ENCODE results near the gene IL1RAPL1.

The IL1RAPL1 gene

DNA sequence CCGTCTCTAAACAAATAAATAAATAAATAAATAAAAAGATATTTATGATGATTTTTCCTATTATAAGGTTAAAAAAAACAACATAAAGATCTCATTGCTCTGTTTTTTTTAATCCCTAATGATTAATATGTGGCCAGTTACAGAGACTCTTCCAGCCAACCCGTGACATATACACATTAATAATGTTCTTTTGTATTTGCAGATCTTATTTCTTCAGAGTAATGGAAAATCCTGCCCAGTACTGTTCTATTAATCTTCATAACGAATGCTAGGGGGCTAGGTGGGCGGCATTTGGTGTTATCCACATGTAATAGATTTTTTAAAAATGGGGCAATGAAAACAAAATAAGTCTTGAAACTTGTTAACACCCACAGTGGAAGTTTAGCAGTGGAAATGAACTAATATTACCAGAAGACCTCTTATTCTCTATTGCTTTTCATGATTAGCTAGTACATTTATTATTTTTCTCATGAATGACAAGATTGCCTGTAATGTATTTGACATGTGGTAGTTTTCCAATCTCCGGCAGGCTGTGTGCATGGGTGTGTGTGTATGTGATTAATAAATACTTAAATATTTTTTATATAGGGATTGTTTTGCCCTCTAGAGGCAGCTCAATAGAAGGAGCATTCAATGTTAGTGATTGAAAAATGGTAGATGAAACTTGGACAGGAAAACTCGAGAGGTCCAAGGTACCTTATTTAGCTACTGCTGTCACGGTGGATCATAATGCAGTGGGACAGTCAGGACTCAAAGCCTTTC is 457.4 kb downstream of the IL1RAPL1 start:
- DNase-seq = no peak
- Histone ChIP-seq H3K4me1 (ENCODE audit: insufficient read depth, low read length) (no peaks in the 10 kb centered on the region), H3K9me3 (ENCODE audit: insufficient read depth, low read length, severe bottlenecking) (no peaks in the 10 kb centered on the region), H4K20me1 (ENCODE audit: insufficient read depth, low read length) (no peaks in the 10 kb centered on the region), H3K27ac (ENCODE audit: low read length) (no peak overlapping the region), H3K36me3 (ENCODE audit: insufficient read depth, low read length) (no peaks in the 10 kb centered on the region), H3K4me3 (ENCODE audit: low read depth in 1 of 2, low read length in 2 of 2) (no peak overlapping the region), H3K9ac (ENCODE audit: low read depth, low read length) (no peak overlapping the region), H3K4me2 (ENCODE audit: insufficient read depth, low read length) (no peak overlapping the region), H3K27me3 (ENCODE audit: insufficient read depth, low read length, poor library complexity) (no peaks in the 10 kb centered on the region), H3K79me2 (ENCODE audit: insufficient read depth, low read length) (no peaks in the 10 kb centered on the region), H2AFZ (ENCODE audit: low read depth, low read length) (no peak overlapping the region)
- ATAC-seq (ENCODE audit: insufficient read depth, low read depth) = no peak
- TF ChIP-seq, protein P1, sequence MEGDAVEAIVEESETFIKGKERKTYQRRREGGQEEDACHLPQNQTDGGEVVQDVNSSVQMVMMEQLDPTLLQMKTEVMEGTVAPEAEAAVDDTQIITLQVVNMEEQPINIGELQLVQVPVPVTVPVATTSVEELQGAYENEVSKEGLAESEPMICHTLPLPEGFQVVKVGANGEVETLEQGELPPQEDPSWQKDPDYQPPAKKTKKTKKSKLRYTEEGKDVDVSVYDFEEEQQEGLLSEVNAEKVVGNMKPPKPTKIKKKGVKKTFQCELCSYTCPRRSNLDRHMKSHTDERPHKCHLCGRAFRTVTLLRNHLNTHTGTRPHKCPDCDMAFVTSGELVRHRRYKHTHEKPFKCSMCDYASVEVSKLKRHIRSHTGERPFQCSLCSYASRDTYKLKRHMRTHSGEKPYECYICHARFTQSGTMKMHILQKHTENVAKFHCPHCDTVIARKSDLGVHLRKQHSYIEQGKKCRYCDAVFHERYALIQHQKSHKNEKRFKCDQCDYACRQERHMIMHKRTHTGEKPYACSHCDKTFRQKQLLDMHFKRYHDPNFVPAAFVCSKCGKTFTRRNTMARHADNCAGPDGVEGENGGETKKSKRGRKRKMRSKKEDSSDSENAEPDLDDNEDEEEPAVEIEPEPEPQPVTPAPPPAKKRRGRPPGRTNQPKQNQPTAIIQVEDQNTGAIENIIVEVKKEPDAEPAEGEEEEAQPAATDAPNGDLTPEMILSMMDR (IDR thresholded peaks at IDR 0.05; ENCODE audit: borderline replicate concordance, extremely low read depth, low read length, poor library complexity, severe bottlenecking) = no peak

DNA sequence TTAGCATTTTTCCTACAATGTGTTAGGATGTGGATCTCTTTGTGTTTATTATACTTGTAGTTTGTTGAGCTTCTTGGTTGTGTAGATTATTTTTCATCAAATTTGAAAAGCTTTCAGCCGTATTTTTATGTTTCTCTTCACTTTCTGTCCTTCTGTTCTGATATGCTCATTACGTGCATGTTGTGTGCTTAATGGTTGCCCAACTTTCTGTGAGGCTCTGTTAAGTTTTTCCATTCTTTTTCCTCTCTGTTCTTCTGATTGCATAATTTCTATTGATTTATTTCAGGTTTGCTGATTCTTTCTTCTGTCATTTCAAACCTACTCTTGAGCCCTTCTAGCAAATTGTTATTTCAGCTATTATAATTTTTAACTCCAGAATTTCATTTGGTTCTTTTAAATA is 478.2 kb downstream of the IL1RAPL1 start:
- TF ChIP-seq, protein P1 (IDR thresholded peaks at IDR 0.05; ENCODE audit: borderline replicate concordance, extremely low read depth, low read length, poor library complexity, severe bottlenecking) = no peak
- no peak for TF ChIP-seq EZH2 (IDR thresholded peaks at IDR 0.05; ENCODE audit: borderline replicate concordance, low read depth, low read length, severe bottlenecking)
- H4K20me1 ChIP-seq (ENCODE audit: insufficient read depth, low read length) = no peaks in the 10 kb centered on the region
- no peak for DNase-seq

DNA sequence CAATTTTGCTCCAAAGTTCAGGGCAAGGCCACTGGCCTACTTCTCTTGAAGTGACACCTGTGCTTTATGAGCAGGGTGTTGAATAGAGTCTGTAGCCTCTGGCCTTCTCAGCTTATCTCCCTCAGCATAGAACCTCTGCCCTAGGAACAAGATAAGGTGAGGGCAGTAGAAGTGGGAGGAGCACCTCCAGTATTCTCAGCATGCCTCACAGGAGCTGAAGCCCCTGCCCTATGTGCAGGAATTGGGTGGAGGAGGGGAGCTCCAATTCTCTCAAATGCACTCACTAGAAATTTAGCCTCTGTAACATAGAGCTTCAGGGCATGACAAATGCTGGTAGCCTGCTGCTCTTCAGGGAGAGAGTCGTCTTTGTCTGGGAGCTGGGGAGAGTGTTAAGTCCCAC is 479.3 kb downstream of the IL1RAPL1 start:
- TF ChIP-seq, protein P1 (IDR thresholded peaks at IDR 0.05; ENCODE audit: borderline replicate concordance, extremely low read depth, low read length, poor library complexity, severe bottlenecking) = no peak
- no peak for TF ChIP-seq EZH2 (IDR thresholded peaks at IDR 0.05; ENCODE audit: borderline replicate concordance, low read depth, low read length, severe bottlenecking)
- no peak overlapping the region for H3K9ac ChIP-seq (ENCODE audit: low read depth, low read length)
- no peaks in the 10 kb centered on the region for H3K36me3 ChIP-seq (ENCODE audit: insufficient read depth, low read length)
- no peak overlapping the region for H3K4me3 ChIP-seq (ENCODE audit: low read depth in 1 of 2, low read length in 2 of 2)
- no peak overlapping the region for H3K27ac ChIP-seq (ENCODE audit: low read length)
- no peaks in the 10 kb centered on the region for H3K4me1 ChIP-seq (ENCODE audit: insufficient read depth, low read length)
- no peaks in the 10 kb centered on the region for H3K79me2 ChIP-seq (ENCODE audit: insufficient read depth, low read length)
- no peak overlapping the region for H2AFZ ChIP-seq (ENCODE audit: low read depth, low read length)
- H3K27me3 ChIP-seq (ENCODE audit: insufficient read depth, low read length, poor library complexity) = no peaks in the 10 kb centered on the region
- DNase-seq = no peak
- no peaks in the 10 kb centered on the region for H4K20me1 ChIP-seq (ENCODE audit: insufficient read depth, low read length)
- H3K9me3 ChIP-seq (ENCODE audit: insufficient read depth, low read length, severe bottlenecking) = no peaks in the 10 kb centered on the region
- H3K4me2 ChIP-seq (ENCODE audit: insufficient read depth, low read length) = no peak overlapping the region
- no peak for ATAC-seq (ENCODE audit: insufficient read depth, low read depth)

More for the DNA sequence above, 478.2 kb downstream of the IL1RAPL1 start:
- no peak overlapping the region for H2AFZ ChIP-seq (ENCODE audit: low read depth, low read length)
- H3K9me3 ChIP-seq (ENCODE audit: insufficient read depth, low read length, severe bottlenecking) = no peaks in the 10 kb centered on the region
- no peak overlapping the region for H3K27ac ChIP-seq (ENCODE audit: low read length)
- H3K79me2 ChIP-seq (ENCODE audit: insufficient read depth, low read length) = no peaks in the 10 kb centered on the region
- no peaks in the 10 kb centered on the region for H3K27me3 ChIP-seq (ENCODE audit: insufficient read depth, low read length, poor library complexity)
- ATAC-seq (ENCODE audit: insufficient read depth, low read depth) = no peak
- H3K4me1 ChIP-seq (ENCODE audit: insufficient read depth, low read length) = no peaks in the 10 kb centered on the region
- no peak overlapping the region for H3K9ac ChIP-seq (ENCODE audit: low read depth, low read length)
- H3K4me2 ChIP-seq (ENCODE audit: insufficient read depth, low read length) = no peak overlapping the region
- H3K36me3 ChIP-seq (ENCODE audit: insufficient read depth, low read length) = no peaks in the 10 kb centered on the region
- no peak overlapping the region for H3K4me3 ChIP-seq (ENCODE audit: low read depth in 1 of 2, low read length in 2 of 2)

Measured in DND-41 (cell line).